Measurements from ENCODE around the gene MYO1H. TPM values are rescaled to one million over a fixed set of nuclear protein-coding genes. Genes with fewer than 3 reads are reported as not detected.
"Not testable (repeated sequence)": the region's sequence is repeated elsewhere in the genome, so short reads cannot be mapped to it uniquely, and the experiment has no call there.

The MYO1H gene
- total RNA-seq, 1 experiment from 2014 or later = not detected

- H3K9me2 ChIP-seq (ENCODE audit: insufficient read depth); DNase-seq (ENCODE audit: low read depth, low spot score); BruUV-seq (replicated peaks); POLR2A ChIA-PET; H2AFZ ChIP-seq (ENCODE audit: low read depth, low read length, poor library complexity, severe bottlenecking); H3K9ac ChIP-seq (ENCODE audit: low read length); H3K27ac ChIP-seq (ENCODE audit: low read depth, low read length); H3K9me3 ChIP-seq (ENCODE audit: control insufficient read depth in 1 of 2, insufficient read depth in 1 of 2, low read depth in 1 of 2, low read length in 2 of 2); RAD21 ChIA-PET (ENCODE audit: low non-redundant PET in 1 of 2, low total read pairs in 2 of 2, uncharacterized antibody in 2 of 2, unreplicated experiment in 2 of 2); H3K4me2 ChIP-seq (ENCODE audit: low read length); intact Hi-C loops (cut with micrococcal nuclease); ATAC-seq; H3K27me3 ChIP-seq (ENCODE audit: insufficient read depth, low read length); H4K20me1 ChIP-seq (ENCODE audit: insufficient read depth); H3K4me3 ChIP-seq (replicated peaks in 1 of 2; ENCODE audit: low read depth in 1 of 2, low read length in 2 of 2): not testable (repeated sequence)
- CTCF ChIA-PET = interaction anchor here (1.9 kb wide), 1 partner anchor 41 kb away, joined by 4 read pairs; no protein-coding TSS in a partner anchor
- H3K36me3 ChIP-seq (ENCODE audit: control insufficient read depth in 1 of 2, insufficient read depth in 2 of 2, low read length in 2 of 2) = peaks cover 5 to 11% of the 10 kb centered on the region in 2 experiments; a peak in 3 of 4 replicates
- H3K4me1 ChIP-seq (ENCODE audit: control insufficient read depth in 1 of 2, insufficient read depth in 2 of 2, low read length in 2 of 2) = peaks cover 8 to 15% of the 10 kb centered on the region in 2 experiments
- H3K79me2 ChIP-seq (ENCODE audit: insufficient read depth, low read length) = peaks cover 92% of the 10 kb centered on the region
These were observed 126.0 kb downstream of the MYO1H start for GRCh38 chr12:109473526-109474270.

- no peaks in the 10 kb centered on the region for H3K9me3 ChIP-seq (ENCODE audit: control insufficient read depth in 1 of 2, insufficient read depth in 1 of 2, low read depth in 1 of 2, low read length in 2 of 2)
- H3K4me2 ChIP-seq (ENCODE audit: low read length) = no peak overlapping the region
- DNase-seq (ENCODE audit: low read depth, low spot score) (no peak), ATAC-seq (no peak)
- H3K4me1 ChIP-seq (ENCODE audit: control insufficient read depth in 1 of 2, insufficient read depth in 2 of 2, low read length in 2 of 2) = peaks cover 9 to 18% of the 10 kb centered on the region in 2 experiments
- BruUV-seq (replicated peaks) = no TSS peak
- H2AFZ ChIP-seq (ENCODE audit: low read depth, low read length, poor library complexity, severe bottlenecking) = no peak overlapping the region
- peaks cover 0 to 3% of the 10 kb centered on the region in 2 experiments; a peak in 2 of 4 replicates for H3K36me3 ChIP-seq (ENCODE audit: control insufficient read depth in 1 of 2, insufficient read depth in 2 of 2, low read length in 2 of 2)
- no peaks in the 10 kb centered on the region for H3K27me3 ChIP-seq (ENCODE audit: insufficient read depth, low read length)
- H3K9ac ChIP-seq (ENCODE audit: low read length) = no peak overlapping the region
- H3K4me3 ChIP-seq (replicated peaks in 1 of 2; ENCODE audit: low read depth in 1 of 2, low read length in 2 of 2) = no peak overlapping the region
- no peak overlapping the region for H3K27ac ChIP-seq (ENCODE audit: low read depth, low read length)
- ChIA-PET RAD21 (ENCODE audit: low non-redundant PET in 1 of 2, low total read pairs in 2 of 2, uncharacterized antibody in 2 of 2, unreplicated experiment in 2 of 2) (no interaction called here), CTCF (no interaction called here), POLR2A (no interaction called here)
- H3K79me2 ChIP-seq (ENCODE audit: insufficient read depth, low read length) = peaks cover 83% of the 10 kb centered on the region
- intact Hi-C loops (cut with micrococcal nuclease) = no loop called here
- H4K20me1 ChIP-seq (ENCODE audit: insufficient read depth) = 0 out of 2 replicates have a peak, but pooled peaks cover 4% of the 10 kb centered on the region
- H3K9me2 ChIP-seq (ENCODE audit: insufficient read depth) = no peaks in the 10 kb centered on the region
- TF ChIP-seq CTCF (IDR thresholded peaks at IDR 0.05 in 2 of 3, conservative IDR thresholded peaks at IDR 0.05 in 1 of 3; ENCODE audit: borderline replicate concordance in 1 of 3, insufficient read depth in 1 of 3, low read depth in 2 of 3, low read length in 2 of 3) (no peak), REST (IDR thresholded peaks at IDR 0.05; ENCODE audit: low read depth) (no peak), SIN3A (IDR thresholded peaks at IDR 0.05; ENCODE audit: low read depth) (no peak), FOSL1 (IDR thresholded peaks at IDR 0.05; ENCODE audit: low read depth) (no peak), SP1 (IDR thresholded peaks at IDR 0.05; ENCODE audit: low read depth) (no peak), JUND (IDR thresholded peaks at IDR 0.05) (no peak), SRF (IDR thresholded peaks at IDR 0.05; ENCODE audit: low read depth) (no peak), TCF7L2 (IDR thresholded peaks at IDR 0.05; ENCODE audit: borderline replicate concordance, extremely low read depth, insufficient read depth, insufficient read length) (no peak), CBX3 (IDR thresholded peaks at IDR 0.05; ENCODE audit: low read depth) (no peak), EZH2phosphoT487 (IDR thresholded peaks at IDR 0.05; ENCODE audit: borderline replicate concordance) (no peak), MAX (IDR thresholded peaks at IDR 0.05) (no peak), ELF1 (IDR thresholded peaks at IDR 0.05; ENCODE audit: borderline replicate concordance, low read depth) (no peak), YY1 (IDR thresholded peaks at IDR 0.05; ENCODE audit: extremely low read depth, insufficient replicate concordance, low read depth, low read length) (no peak), RAD21 (IDR thresholded peaks at IDR 0.05; ENCODE audit: low read depth) (no peak), POLR2A (IDR thresholded peaks at IDR 0.05; ENCODE audit: borderline replicate concordance, extremely low read depth, insufficient read depth, insufficient read length) (no peak)
These were observed 127.4 kb downstream of the MYO1H start for GRCh38 chr12:109475121-109475520.

All from HCT116 (cell line).